ENCODE data around the gene CLPSL2. TPM values are rescaled to one million over a fixed set of nuclear protein-coding genes. Genes with fewer than 3 reads are reported as not detected.

CLPSL2 gene
- total and polyA plus RNA-seq, 10 of the 15 experiments (the other 5 are each of a cell fraction or from before 2014, with no cell fraction given) = 0.32 to 1.3 TPM; not detected in 8

GRCh38 chr6:35745509-35745908, 30.9 kb upstream of the CLPSL2 start:
- DNase-seq (ENCODE audit: low read depth, low spot score) (no peak), FAIRE-seq (no peak), ATAC-seq (no peak)
- no peak overlapping the region for H3K4me3 ChIP-seq
- ChIA-PET POLR2A (no interaction called here), SMC1A (ENCODE audit: uncharacterized antibody, unreplicated experiment) (no interaction called here), RAD21 (ENCODE audit: unreplicated experiment) (no interaction called here), CTCF (interaction anchor here (2.5 kb wide), 1 partner anchor 9 kb away, joined by 9 read pairs; the partner anchor contains the start of gene ARMC12)
- in situ Hi-C loops (cut with MboI) (no loop called here), intact Hi-C loops (cut with micrococcal nuclease; ENCODE audit: unreplicated experiment) (no loop called here)
- no peak overlapping the region for H2AFZ ChIP-seq (ENCODE audit: control insufficient read depth, low read depth, low read length)
- BruUV-seq (replicated peaks) = no TSS peak
- H3K4me2 ChIP-seq (ENCODE audit: control insufficient read depth, insufficient read depth) = no peak overlapping the region
- no peaks in the 10 kb centered on the region for H3K36me3 ChIP-seq (ENCODE audit: control insufficient read depth in 2 of 2, insufficient read depth in 2 of 2, low read length in 1 of 2)
- 65% methylated on average over 7 of the region's 7 CpGs for WGBS (ENCODE audit: insufficient coverage, insufficient replicate concordance, low lambda C conversion rate, missing lambda C conversion rate)
- no peak overlapping the region for H3K9ac ChIP-seq (ENCODE audit: control insufficient read depth, insufficient read depth, low read length)
- peaks cover 2% of the 10 kb centered on the region; the same call in 2 of the 3 replicates for H3K9me3 ChIP-seq (replicated peaks; ENCODE audit: control insufficient read depth, insufficient read depth, low read length)
- H3K27ac ChIP-seq (ENCODE audit: control insufficient read depth, insufficient read depth) = no peak overlapping the region
- H3K79me2 ChIP-seq (ENCODE audit: control insufficient read depth, insufficient read depth, low read length) = no peaks in the 10 kb centered on the region
- H3K27me3 ChIP-seq (replicated peaks in 1 of 2; ENCODE audit: control insufficient read depth in 2 of 2, insufficient read depth in 2 of 2, low read length in 1 of 2) = no peaks in the 10 kb centered on the region
- no peaks in the 10 kb centered on the region for H4K20me1 ChIP-seq (ENCODE audit: control insufficient read depth, insufficient read depth)
- H3K4me1 ChIP-seq (ENCODE audit: control insufficient read depth, insufficient read depth, low read length) = no peaks in the 10 kb centered on the region
- TF ChIP-seq RAD51 (IDR thresholded peaks at IDR 0.05) (no peak), NFXL1 (IDR thresholded peaks at IDR 0.05; ENCODE audit: borderline replicate concordance) (no peak), SREBF2 (IDR thresholded peaks at IDR 0.05; ENCODE audit: low read length) (no peak), ATF7 (IDR thresholded peaks at IDR 0.05; ENCODE audit: low read depth) (no peak), EGR1 (IDR thresholded peaks at IDR 0.05; ENCODE audit: borderline replicate concordance in 1 of 2, low read depth in 2 of 2, low read length in 2 of 2) (no peak), RB1 (IDR thresholded peaks at IDR 0.05; ENCODE audit: borderline replicate concordance) (no peak), NFIC (IDR thresholded peaks at IDR 0.05; ENCODE audit: low read depth, low read length) (no peak), TCF7 (IDR thresholded peaks at IDR 0.05; ENCODE audit: borderline replicate concordance) (no peak), CUX1 (IDR thresholded peaks at IDR 0.05; ENCODE audit: insufficient replicate concordance, low read depth, low read length) (no peak), NBN (IDR thresholded peaks at IDR 0.05) (no peak), SUPT20H (IDR thresholded peaks at IDR 0.05; ENCODE audit: borderline replicate concordance, control insufficient read depth, low read depth, low read length) (no peak), KLF5 (IDR thresholded peaks at IDR 0.05; ENCODE audit: partially characterized antibody) (no peak), ZNF217 (IDR thresholded peaks at IDR 0.05) (no peak), CHD2 (IDR thresholded peaks at IDR 0.05; ENCODE audit: borderline replicate concordance, low read depth, low read length) (no peak), SKIL (IDR thresholded peaks at IDR 0.05; ENCODE audit: low read depth, poor library complexity, severe bottlenecking) (no peak), EP300 (IDR thresholded peaks at IDR 0.05; ENCODE audit: borderline replicate concordance in 1 of 2, control insufficient read depth in 1 of 2, low read depth in 2 of 2, low read length in 2 of 2) (no peak), ESRRA (IDR thresholded peaks at IDR 0.05; ENCODE audit: low read length) (no peak)
